Astrocyte (in vitro differentiated cells and primary cell): ENCODE measurements around the gene XXYLT1. TPM values are rescaled to one million over a fixed set of nuclear protein-coding genes. Genes with fewer than 3 reads are reported as not detected.

Experiments
- DNase-seq: peaks from one replicate; pipeline ENCODE4 v3.0.0-alpha.2; 2010; ENCODE audit warnings: low read depth
- FAIRE-seq: peaks from 2 replicates; lab custom pipeline; 2011; peaks lifted over from hg19 to GRCh38; lab: Jason Lieb, UNC
- H2AFZ ChIP-seq: 2 replicates; pipeline ENCODE4 v1.6.0; 2012; ENCODE audit warnings: low read depth, low read length, inconsistent platforms
- H3K27ac ChIP-seq: 2 replicates; pipeline ENCODE4 v1.5.1; 2011; ENCODE audit warnings: low read depth, low read length, inconsistent platforms
- H3K27me3 ChIP-seq: 2 replicates; pipeline ENCODE4 v1.6.0; 2011; ENCODE audit warnings: low read length, inconsistent platforms; ENCODE audit not compliant: insufficient read depth
- H3K36me3 ChIP-seq: 2 replicates; pipeline ENCODE4 v1.5.1; 2011; ENCODE audit warnings: low read length, inconsistent platforms; ENCODE audit not compliant: insufficient read depth
- H3K4me1 ChIP-seq: 2 replicates; pipeline ENCODE4 v1.5.1; 2011; ENCODE audit warnings: low read length, inconsistent platforms; ENCODE audit not compliant: insufficient read depth
- H3K4me2 ChIP-seq: 2 replicates; pipeline ENCODE4 v1.6.0; 2012; ENCODE audit warnings: low read length, inconsistent platforms
- H3K4me3 ChIP-seq: 2 replicates; pipeline ENCODE4 v1.5.1; 2011; ENCODE audit warnings: low read depth, mild to moderate bottlenecking, low read length, inconsistent platforms; ENCODE audit not compliant: insufficient read depth
- H3K79me2 ChIP-seq: 2 replicates; pipeline ENCODE4 v1.6.0; 2012; ENCODE audit warnings: mild to moderate bottlenecking, low read length, inconsistent platforms; ENCODE audit not compliant: insufficient read depth
- H3K9ac ChIP-seq: 2 replicates; pipeline ENCODE4 v1.6.0; 2012; ENCODE audit warnings: mild to moderate bottlenecking, low read length, inconsistent platforms
- H3K9me3 ChIP-seq: 2 replicates; pipeline ENCODE4 v1.5.1; 2012; ENCODE audit warnings: low read depth, mild to moderate bottlenecking, low read length, inconsistent platforms; ENCODE audit not compliant: insufficient read depth
- H4K20me1 ChIP-seq: 2 replicates; pipeline ENCODE4 v1.6.0; 2012; ENCODE audit warnings: low read length, inconsistent platforms; ENCODE audit not compliant: insufficient read depth
- H3K27ac Mint-ChIP-seq: one replicate; pipeline ENCODE4 v1.8.0; 2021; ENCODE audit warnings: mild to moderate bottlenecking, mixed read lengths; ENCODE audit not compliant: unreplicated experiment
- H3K27me3 Mint-ChIP-seq: one replicate; pipeline ENCODE4 v1.8.0; 2021; ENCODE audit warnings: low read depth, mixed read lengths; ENCODE audit not compliant: unreplicated experiment
- H3K36me3 Mint-ChIP-seq: one replicate; pipeline ENCODE4 v1.8.0; 2021; ENCODE audit warnings: low read depth, mixed read lengths; ENCODE audit not compliant: unreplicated experiment
- H3K4me1 Mint-ChIP-seq: one replicate; pipeline ENCODE4 v1.8.0; 2021; ENCODE audit warnings: low read depth, mixed read lengths; ENCODE audit not compliant: unreplicated experiment
- H3K4me3 Mint-ChIP-seq: one replicate; pipeline ENCODE4 v1.8.0; 2021; ENCODE audit warnings: mild to moderate bottlenecking, moderate library complexity, mixed read lengths; ENCODE audit not compliant: unreplicated experiment
- H3K9me3 Mint-ChIP-seq: one replicate; pipeline ENCODE4 v1.8.0; 2021; ENCODE audit warnings: mild to moderate bottlenecking, mixed read lengths; ENCODE audit not compliant: unreplicated experiment
- CTCF ChIP-seq: IDR thresholded peaks from 2 replicates; pipeline ENCODE4 v1.5.1; 2011; ENCODE audit warnings: low read depth, mild to moderate bottlenecking, inconsistent platforms, low read length, moderate library complexity; ENCODE audit not compliant: insufficient read depth
- EZH2 ChIP-seq: IDR thresholded peaks from 2 replicates; pipeline ENCODE4 v1.6.1; 2012; ENCODE audit warnings: mild to moderate bottlenecking, low read length, inconsistent platforms; ENCODE audit not compliant: insufficient read depth
- total RNA-seq: library from RNA; stranded (reverse); gene quantifications from 2 replicates; pipeline ENCODE4 v1.2.1, GENCODE V29; 2021

Gene XXYLT1
- total RNA-seq, 1 donor from 2014 or later = 26.2 TPM

- Histone ChIP-seq H3K9me3 (no peaks in the 10 kb centered on the region), H3K27me3 (no peaks in the 10 kb centered on the region), H3K4me3 (no peak overlapping the region), H3K9ac (no peak overlapping the region), H4K20me1 (peaks cover 26% of the 10 kb centered on the region), H3K36me3 (peaks cover 4% of the 10 kb centered on the region), H2AFZ (no peak overlapping the region), H3K27ac (no peak overlapping the region), H3K4me1 (peaks cover 19% of the 10 kb centered on the region), H3K4me2 (no peak overlapping the region), H3K79me2 (peaks cover 50% of the 10 kb centered on the region)
- H3K4me3 Mint-ChIP-seq = no peak overlapping the region
- no peaks in the 10 kb centered on the region for H3K27me3 Mint-ChIP-seq
- FAIRE-seq (no peak), DNase-seq (no peak)
- TF ChIP-seq CTCF (no peak), EZH2 (no peak)
- peaks cover 2% of the 10 kb centered on the region for H3K4me1 Mint-ChIP-seq
- peaks cover 2% of the 10 kb centered on the region for H3K36me3 Mint-ChIP-seq
- no peak overlapping the region for H3K27ac Mint-ChIP-seq
- no peaks in the 10 kb centered on the region for H3K9me3 Mint-ChIP-seq
Observed at GRCh38 chr3:195263193-195263924, 7.6 kb downstream of the XXYLT1 start.

GRCh38 chr3:195261925-195262324 lies 9.0 kb downstream of the XXYLT1 start:
- FAIRE-seq (no peak), DNase-seq (no peak)
- TF ChIP-seq CTCF (no peak), EZH2 (no peak)
- H3K27me3 ChIP-seq = no peaks in the 10 kb centered on the region
- Mint-ChIP-seq H3K4me3 (no peak overlapping the region), H3K4me1 (peaks cover 2% of the 10 kb centered on the region), H3K36me3 (peaks cover 2% of the 10 kb centered on the region), H3K27me3 (no peaks in the 10 kb centered on the region), H3K27ac (no peak overlapping the region), H3K9me3 (no peaks in the 10 kb centered on the region)
- no peaks in the 10 kb centered on the region for H3K9me3 ChIP-seq
- peaks cover 4% of the 10 kb centered on the region for H3K36me3 ChIP-seq
- no peak overlapping the region for H3K9ac ChIP-seq
- peaks cover 23% of the 10 kb centered on the region for H4K20me1 ChIP-seq
- peaks cover 59% of the 10 kb centered on the region for H3K79me2 ChIP-seq
- H3K4me3 ChIP-seq = no peak overlapping the region
- no peak overlapping the region for H2AFZ ChIP-seq
- no peak overlapping the region for H3K4me2 ChIP-seq
- peaks cover 20% of the 10 kb centered on the region for H3K4me1 ChIP-seq
- H3K27ac ChIP-seq = no peak overlapping the region

- Histone ChIP-seq H3K4me2 (peak overlapping the region; percentile 100), H3K9ac (peak overlapping the region; percentile 83), H3K36me3 (no peaks in the 10 kb centered on the region), H3K27ac (peak overlapping the region; percentile 12), H3K9me3 (no peaks in the 10 kb centered on the region), H3K4me3 (peak overlapping the region; percentile 76), H3K4me1 (peaks cover 20% of the 10 kb centered on the region), H3K79me2 (peaks cover 64% of the 10 kb centered on the region), H3K27me3 (no peaks in the 10 kb centered on the region), H2AFZ (peak overlapping the region; percentile 91), H4K20me1 (peaks cover 17% of the 10 kb centered on the region)
- FAIRE-seq (no peak), DNase-seq (no peak)
- H3K27ac Mint-ChIP-seq = no peak overlapping the region
- no peaks in the 10 kb centered on the region for H3K9me3 Mint-ChIP-seq
- peaks cover 2% of the 10 kb centered on the region for H3K4me1 Mint-ChIP-seq
- peaks cover 2% of the 10 kb centered on the region for H3K36me3 Mint-ChIP-seq
- TF ChIP-seq EZH2 (no peak), CTCF (no peak)
- no peaks in the 10 kb centered on the region for H3K27me3 Mint-ChIP-seq
- H3K4me3 Mint-ChIP-seq = peak overlapping the region; percentile 76
Observed at GRCh38 chr3:195260280-195260905, 10.6 kb downstream of the XXYLT1 start.
